Kidney (tissue), 14 donors: ENCODE results near the gene FBXO5. TPM values are rescaled to one million over a fixed set of nuclear protein-coding genes. Genes with fewer than 3 reads are reported as not detected.
A peak's percentile ranks its signal among the peaks of the same experiment; 100 is the strongest.

Experiments used
- DNase-seq, 5 donors: peaks; one replicate each; pipeline ENCODE4 v3.0.0-alpha.2; 2013 to 2020
- FAIRE-seq: peaks from 2 replicates; lab custom pipeline; 2012; peaks lifted over from hg19 to GRCh38; lab: Jason Lieb, UNC
- H3K27ac ChIP-seq, 2 donors: one replicate each; pipeline ENCODE4 v1.7.0; 2013; ENCODE audit warnings: low read depth in 2 of 2, low read length in 2 of 2, inconsistent platforms in 1 of 2
- H3K27me3 ChIP-seq: one replicate; pipeline ENCODE4 v1.7.1; 2013; ENCODE audit warnings: low read length, inconsistent platforms; ENCODE audit not compliant: control insufficient read depth, insufficient read depth
- H3K36me3 ChIP-seq, 3 donors: one replicate each; pipeline versions ENCODE4 v1.7.0 to v1.7.1; 2013; ENCODE audit warnings: low read length in 3 of 3, control low read depth in 1 of 3, inconsistent platforms in 1 of 3; ENCODE audit not compliant: insufficient read depth in 3 of 3, control insufficient read depth in 2 of 3
- H3K4me1 ChIP-seq, 3 donors: one replicate each; pipeline versions ENCODE4 v1.7.0 to v1.7.1; 2013; ENCODE audit warnings: low read length in 3 of 3, inconsistent platforms in 1 of 3, low read depth in 1 of 3; ENCODE audit not compliant: control insufficient read depth in 2 of 3, insufficient read depth in 2 of 3
- H3K4me3 ChIP-seq, 3 donors: one replicate each; pipeline versions ENCODE4 v1.7.0 to v1.8.1; 2013; ENCODE audit warnings: low read length in 3 of 3, control low read depth in 1 of 3, inconsistent platforms in 1 of 3
- H3K9ac ChIP-seq, 3 donors: one replicate each; pipeline versions ENCODE4 v1.7.0 to v1.7.1; 2013; ENCODE audit warnings: low read length in 3 of 3, control low read depth in 1 of 3, inconsistent platforms in 1 of 3
- H3K9me3 ChIP-seq, 3 donors: one replicate each; pipeline versions ENCODE4 v1.7.0 to v1.7.1; 2013; ENCODE audit warnings: low read length in 3 of 3, control low read depth in 1 of 3, inconsistent platforms in 1 of 3; ENCODE audit not compliant: control insufficient read depth in 2 of 3, insufficient read depth in 1 of 3
- intact Hi-C: fragments of 100-400 bp; cut with DNase I; formaldehyde crosslinking; loops from one replicate; pipeline ENCODE4 v1.11.1; 2022
- polyA plus RNA-seq: library from polyadenylated mRNA; stranded (reverse); fragments of 350-450 nt; fragmentation: Illumina TruSeq; extraction: RNeasy Lipid Tissue Mini Kit (QIAGEN cat#74804); gene quantifications from one replicate; pipeline ENCODE4 v1.2.3, GENCODE V29; 2014; ENCODE audit warnings: low read depth, low replicate concordance; ENCODE audit not compliant: insufficient read depth
- total RNA-seq: library from RNA; stranded (reverse); fragmentation: NEBNext Ultra II Directional; extraction: Animal tissue kit (Norgen Biotek cat#: 25700); gene quantifications from one replicate; pipeline ENCODE4 v1.2.1, GENCODE V29; 2021
- TF ChIP-seq, protein P1 (sequence below): IDR thresholded peaks from 3 replicates; pipeline ENCODE4 v1.5.1; 2012; ENCODE audit warnings: mild to moderate bottlenecking, moderate library complexity, borderline replicate concordance; ENCODE audit not compliant: insufficient read depth; ENCODE audit errors: extremely low read depth
- donor health status: control.
- donor health status: control.
- donor health status: control.
- donor health status: control.
- donor health status: control.
- donor health status: DM: yes; HTN: yes; CAD: no.
- donor health status: Normal renal cell carcinoma (clear cell type).

The FBXO5 gene
- total and polyA plus RNA-seq, 2 donors from 2014 or later = 1.8 to 4.5 TPM

DNA sequence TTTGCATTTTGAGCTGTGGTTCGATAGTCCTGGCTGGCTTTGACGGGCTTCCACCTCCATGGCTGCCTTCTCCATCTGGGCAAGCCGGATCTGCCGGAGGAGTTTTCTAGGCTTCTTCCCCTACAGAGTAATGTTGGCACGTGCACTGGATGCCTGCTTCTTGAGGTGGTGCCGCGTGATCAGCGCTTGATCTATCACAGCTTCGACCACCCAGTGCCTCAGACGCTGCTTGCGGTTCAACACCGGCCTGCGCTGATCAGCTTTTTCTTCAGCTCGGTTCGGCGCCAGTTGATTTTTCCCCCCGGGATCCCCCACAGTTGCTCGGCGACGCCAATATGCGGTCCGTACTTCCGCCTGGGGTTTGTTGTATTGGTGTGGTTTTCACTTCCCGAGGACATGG lies 23.5 kb downstream of the FBXO5 start:
- TF ChIP-seq, protein P1, sequence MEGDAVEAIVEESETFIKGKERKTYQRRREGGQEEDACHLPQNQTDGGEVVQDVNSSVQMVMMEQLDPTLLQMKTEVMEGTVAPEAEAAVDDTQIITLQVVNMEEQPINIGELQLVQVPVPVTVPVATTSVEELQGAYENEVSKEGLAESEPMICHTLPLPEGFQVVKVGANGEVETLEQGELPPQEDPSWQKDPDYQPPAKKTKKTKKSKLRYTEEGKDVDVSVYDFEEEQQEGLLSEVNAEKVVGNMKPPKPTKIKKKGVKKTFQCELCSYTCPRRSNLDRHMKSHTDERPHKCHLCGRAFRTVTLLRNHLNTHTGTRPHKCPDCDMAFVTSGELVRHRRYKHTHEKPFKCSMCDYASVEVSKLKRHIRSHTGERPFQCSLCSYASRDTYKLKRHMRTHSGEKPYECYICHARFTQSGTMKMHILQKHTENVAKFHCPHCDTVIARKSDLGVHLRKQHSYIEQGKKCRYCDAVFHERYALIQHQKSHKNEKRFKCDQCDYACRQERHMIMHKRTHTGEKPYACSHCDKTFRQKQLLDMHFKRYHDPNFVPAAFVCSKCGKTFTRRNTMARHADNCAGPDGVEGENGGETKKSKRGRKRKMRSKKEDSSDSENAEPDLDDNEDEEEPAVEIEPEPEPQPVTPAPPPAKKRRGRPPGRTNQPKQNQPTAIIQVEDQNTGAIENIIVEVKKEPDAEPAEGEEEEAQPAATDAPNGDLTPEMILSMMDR = no peak
- H3K9ac ChIP-seq = no peak overlapping the region
- no peak overlapping the region for H3K4me3 ChIP-seq
- FAIRE-seq (no peak), DNase-seq (no peak)
- no peaks in the 10 kb centered on the region for H3K9me3 ChIP-seq
- H3K4me1 ChIP-seq = no peaks in the 10 kb centered on the region
- intact Hi-C loops = no loop called here
- H3K27ac ChIP-seq = no peak overlapping the region
- H3K36me3 ChIP-seq = no peaks in the 10 kb centered on the region
- H3K27me3 ChIP-seq = no peaks in the 10 kb centered on the region

DNA sequence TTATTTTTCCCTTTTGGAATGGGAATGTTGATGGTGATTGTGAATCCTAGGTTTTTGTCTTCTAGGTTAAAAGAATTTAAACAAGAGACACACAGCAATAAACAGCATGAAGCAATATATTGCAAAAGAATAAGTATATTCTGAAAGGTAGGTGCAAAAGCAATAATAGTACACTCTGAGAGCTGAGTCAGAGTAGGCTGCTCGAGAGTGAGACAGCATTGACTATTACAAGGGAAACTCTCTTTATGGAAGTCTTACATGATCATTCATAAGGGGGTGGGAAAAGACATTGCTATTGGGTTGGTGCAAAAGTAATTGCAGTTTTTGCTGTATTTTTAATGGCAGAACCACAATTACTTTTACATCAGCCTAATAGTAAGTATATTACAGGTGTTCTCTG lies 25.0 kb downstream of the FBXO5 start:
- FAIRE-seq (no peak), DNase-seq (no peak)
- no peaks in the 10 kb centered on the region for H3K9me3 ChIP-seq
- TF ChIP-seq, protein P1 = no peak
- no peak overlapping the region for H3K4me3 ChIP-seq
- H3K27ac ChIP-seq = no peak overlapping the region
- no peaks in the 10 kb centered on the region for H3K27me3 ChIP-seq
- H3K9ac ChIP-seq = no peak overlapping the region
- intact Hi-C loops = no loop called here
- H3K36me3 ChIP-seq = no peaks in the 10 kb centered on the region
- H3K4me1 ChIP-seq = no peaks in the 10 kb centered on the region

DNA sequence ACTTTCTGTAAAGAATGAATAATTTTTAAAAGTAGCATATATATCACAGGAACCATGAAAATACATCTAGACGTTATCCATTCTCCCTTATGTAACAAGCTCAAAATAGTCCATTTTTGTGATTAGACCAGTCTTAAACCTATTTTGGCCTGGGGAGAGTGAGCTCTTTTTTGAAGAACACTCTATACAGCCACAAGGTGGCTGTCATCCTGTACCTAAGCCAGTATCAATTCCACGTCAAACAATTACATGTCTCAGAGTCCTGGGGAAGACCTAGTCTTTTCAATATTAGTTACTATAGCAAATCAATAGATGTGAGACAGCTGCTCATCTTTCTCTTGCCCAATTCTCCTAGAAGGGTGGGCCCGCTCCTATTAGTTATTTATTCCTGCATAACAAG lies 28.4 kb downstream of the FBXO5 start:
- no peak overlapping the region for H3K4me3 ChIP-seq
- no peaks in the 10 kb centered on the region for H3K27me3 ChIP-seq
- no peak for FAIRE-seq
- no peak overlapping the region for H3K27ac ChIP-seq
- H3K9me3 ChIP-seq = no peaks in the 10 kb centered on the region
- DNase-seq = no peak
- no peaks in the 10 kb centered on the region for H3K4me1 ChIP-seq
- intact Hi-C loops = no loop called here
- H3K9ac ChIP-seq = no peak overlapping the region
- no peaks in the 10 kb centered on the region for H3K36me3 ChIP-seq
- TF ChIP-seq, protein P1 = no peak

DNA sequence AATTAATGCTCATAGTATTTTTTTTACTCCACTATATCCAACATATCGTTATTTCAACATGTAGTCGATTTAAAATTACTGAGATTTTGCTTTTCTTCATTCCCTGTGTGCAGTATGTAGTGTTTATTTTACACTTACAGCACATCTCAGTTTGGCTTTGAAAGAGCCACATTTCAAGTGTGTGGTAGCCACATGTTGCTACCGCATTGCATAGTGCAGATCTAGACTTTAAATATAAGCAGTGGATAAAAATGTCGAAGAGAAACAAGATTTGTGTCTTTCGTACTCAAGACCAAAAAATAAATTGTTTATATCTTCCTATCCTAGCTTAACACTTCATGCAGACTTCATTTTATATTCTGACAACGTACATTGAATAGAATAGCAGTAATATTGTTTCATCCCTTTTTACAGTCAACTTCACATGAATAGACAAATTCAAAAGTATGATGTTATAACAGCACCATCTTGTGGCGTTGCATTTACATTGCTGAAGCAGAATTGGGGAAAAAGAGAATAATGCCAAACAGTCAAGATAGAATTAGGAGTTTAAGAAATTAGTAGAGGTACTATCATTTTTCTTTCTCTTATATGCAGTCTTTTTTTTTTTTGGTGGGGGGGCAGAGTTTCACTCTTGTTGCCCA lies 29.9 kb downstream of the FBXO5 start:
- Histone ChIP-seq H3K4me3 (no peak overlapping the region), H3K36me3 (no peaks in the 10 kb centered on the region), H3K4me1 (no peaks in the 10 kb centered on the region), H3K9ac (no peak overlapping the region), H3K27me3 (no peaks in the 10 kb centered on the region), H3K27ac (no peak overlapping the region), H3K9me3 (no peaks in the 10 kb centered on the region)
- TF ChIP-seq, protein P1 = peak; percentile 33
- DNase-seq (peak in 2 of 5 donors; percentile 27 to 37), FAIRE-seq (peak; percentile 60)
- intact Hi-C loops = no loop called here
